CD4-positive, alpha-beta T cell treated with Interleukin-17A for 1 hour (primary cell): ENCODE results near the gene MSH5.

Experiments used
- DNase-seq: peaks from one replicate; pipeline ENCODE4 v3.0.0-alpha.2; 2020

The MSH5 gene

DNA sequence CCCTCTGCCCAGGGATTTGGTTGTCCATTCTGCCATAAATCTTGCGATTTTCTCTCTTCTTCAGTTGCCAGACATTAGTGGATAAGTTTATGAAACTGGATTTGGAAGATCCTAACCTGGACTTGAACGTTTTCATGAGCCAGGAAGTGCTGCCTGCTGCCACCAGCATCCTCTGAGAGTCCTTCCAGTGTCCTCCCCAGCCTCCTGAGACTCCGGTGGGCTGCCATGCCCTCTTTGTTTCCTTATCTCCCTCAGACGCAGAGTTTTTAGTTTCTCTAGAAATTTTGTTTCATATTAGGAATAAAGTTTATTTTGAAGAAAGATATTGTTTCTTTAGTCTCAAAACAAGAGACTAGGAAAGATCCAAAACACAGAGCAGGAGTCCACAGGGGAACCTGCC is 22.6 kb downstream of the MSH5 start, which contains the start of gene SAPCD1:
Gene SAPCD1 (plus strand): TSS at position 301 of the 400 bp plus-strand sequence. CDS start 399 bp downstream, outside the sequence.
- no peak for DNase-seq

DNA sequence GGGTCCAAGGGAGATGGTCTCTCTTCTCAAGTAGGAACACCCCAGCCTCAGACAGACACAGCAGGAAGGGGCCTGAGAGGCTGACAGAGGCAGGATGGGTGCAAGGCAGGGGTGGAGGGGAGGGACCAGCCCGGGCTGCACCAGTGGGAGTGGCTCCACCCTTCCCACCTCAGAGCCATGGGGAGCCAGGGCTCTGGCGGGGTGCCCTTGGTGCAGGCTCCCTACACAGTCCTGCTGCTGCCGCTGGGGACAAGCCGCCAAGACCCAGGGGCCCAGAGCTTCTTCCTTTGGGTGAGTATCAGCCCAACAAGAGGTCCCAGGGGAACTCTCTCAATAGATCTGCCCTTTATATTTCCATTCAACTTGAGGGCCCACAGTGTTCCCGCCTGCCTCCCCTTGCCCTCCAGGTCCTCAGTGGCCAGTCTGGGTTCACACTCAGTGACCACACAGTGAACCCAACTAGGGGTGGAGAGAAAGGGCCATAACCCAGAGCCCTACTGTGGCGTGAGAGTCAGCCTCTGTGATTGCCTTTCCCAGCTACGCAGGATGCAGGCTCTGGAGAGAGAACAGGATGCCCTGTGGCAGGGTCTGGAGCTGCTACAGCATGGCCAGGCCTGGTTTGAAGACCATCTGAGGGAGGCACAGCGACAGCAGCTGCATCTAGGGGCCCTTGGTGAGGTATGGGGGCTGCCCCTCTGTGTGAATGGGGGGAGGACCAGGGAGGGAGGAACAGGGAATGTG is 23.2 kb downstream of the MSH5 start:
- no peak for DNase-seq

DNA sequence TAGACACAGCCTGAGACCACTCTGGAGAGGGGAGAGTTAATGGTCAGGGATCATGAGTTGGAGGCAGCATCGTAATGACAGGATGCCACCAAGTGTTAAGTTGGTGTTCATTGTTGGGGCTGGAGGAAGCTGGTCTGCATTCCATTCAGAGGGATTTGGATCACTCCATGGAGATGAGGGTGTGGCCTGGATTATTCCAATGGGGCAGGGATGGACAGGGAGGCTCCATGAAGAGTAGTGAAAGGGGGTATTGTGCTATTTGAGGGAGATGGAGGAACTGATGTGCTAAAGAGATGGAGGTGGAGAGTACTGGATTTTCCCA is 23.8 kb downstream of the MSH5 start:
- DNase-seq = no peak

DNA sequence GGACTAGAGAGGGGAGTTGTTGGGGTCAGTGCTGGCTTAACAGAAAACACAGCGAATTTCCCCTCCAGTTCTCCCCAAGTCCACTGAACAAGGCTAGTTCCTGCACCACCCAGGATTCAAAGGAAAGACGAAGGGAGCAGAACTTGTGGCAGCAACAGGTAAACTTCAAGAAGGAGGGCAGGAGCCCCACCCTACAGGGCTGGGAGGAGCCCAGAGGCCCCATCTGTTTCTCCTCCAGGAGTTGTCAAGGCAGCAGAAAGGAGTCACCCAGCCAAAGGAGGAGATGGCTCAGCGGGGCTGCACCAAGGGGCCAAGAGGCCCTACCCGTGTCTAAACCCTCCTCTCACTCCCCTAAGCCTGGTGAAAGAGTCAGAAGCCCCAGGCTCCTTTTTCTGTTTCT is 24.4 kb downstream of the MSH5 start:
- no peak for DNase-seq

DNA sequence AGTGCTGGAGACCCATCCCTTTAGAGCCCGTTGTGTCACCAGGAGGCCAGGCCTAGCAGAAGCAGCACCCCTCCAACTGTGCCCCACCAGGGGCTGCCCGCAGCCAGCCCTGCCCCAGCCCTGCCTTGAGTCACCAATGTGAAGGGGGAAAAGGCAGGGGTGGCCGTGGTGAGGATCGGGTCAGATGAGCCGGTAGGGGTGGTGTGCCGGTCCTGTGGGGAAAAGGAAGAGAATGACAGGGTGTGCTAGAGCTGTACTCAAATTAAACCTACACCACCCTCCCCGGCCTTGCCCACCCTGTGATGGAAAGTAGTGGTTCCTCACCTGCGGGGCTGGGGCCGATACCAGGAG is 25.7 kb downstream of the MSH5 start:
- DNase-seq = no peak

DNA sequence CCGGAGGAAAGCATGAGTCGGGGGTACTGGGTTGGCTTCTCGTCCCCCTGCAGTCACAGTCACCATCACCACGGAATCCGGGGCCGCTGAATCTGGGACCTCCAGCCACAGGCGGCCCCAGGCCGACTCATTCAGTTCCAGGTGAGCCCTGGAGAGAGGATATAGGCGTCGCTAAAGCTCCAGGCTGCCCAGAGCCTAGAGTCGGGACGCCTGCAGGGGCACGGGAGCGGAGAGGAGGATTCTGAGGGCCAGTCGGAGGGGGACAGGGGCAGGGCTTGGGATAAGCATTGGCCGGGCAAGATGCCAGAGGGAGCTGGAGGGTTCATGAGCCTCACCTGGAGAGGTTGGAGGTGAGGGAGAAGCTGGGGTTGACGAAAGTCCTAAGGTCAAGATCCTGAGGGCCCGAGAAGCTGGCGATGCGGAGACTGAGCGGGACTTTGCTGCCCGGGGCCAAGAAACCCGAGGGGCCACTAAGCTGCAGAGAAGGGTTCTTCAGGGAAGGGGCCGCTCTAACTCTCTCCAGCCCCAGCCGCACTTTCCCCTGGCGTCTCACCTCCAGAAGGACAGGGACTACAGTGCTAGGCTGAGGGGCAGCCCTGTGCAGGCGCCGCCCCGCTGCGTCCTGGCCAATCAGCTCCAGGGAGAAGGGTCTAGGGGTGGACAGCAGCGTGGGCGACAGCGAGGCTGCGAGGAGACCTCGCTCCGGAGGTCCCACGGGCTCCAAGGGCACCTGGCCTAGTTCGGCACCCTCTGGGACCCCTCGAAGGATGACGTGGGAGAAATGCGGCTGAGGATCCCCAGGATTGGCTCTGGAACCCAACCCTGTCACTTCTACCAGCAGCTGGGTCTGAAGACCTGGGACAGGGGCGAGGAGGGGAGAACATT is 26.3 kb downstream of the MSH5 start:
- DNase-seq = no peak

DNA sequence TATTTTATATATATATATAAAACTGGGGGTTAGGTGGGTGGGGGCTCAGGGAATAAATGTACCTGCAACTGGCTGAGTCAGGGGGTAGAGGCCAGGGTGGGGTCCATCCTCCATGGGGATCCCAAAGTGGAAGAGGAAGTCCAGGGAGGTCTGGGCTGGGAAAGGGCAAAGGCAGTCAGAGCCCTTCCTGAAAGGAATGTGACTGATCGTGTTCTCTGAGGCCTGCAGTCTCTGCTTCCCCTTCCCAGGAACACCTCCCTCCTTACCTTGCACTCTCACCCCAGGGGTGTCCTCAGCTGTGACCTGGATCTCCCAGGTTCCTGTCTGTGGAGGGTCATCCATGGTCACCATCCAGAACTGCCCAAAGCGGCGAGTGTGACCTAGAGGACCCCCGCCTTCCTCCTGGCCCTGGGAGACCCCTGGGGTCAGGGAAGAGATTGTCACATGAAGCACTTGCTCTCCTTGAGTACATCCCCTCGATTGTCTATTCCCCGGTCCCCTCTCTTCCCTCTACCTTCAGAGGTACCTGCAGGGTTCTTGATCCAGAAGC is 27.4 kb downstream of the MSH5 start:
- no peak for DNase-seq

DNA sequence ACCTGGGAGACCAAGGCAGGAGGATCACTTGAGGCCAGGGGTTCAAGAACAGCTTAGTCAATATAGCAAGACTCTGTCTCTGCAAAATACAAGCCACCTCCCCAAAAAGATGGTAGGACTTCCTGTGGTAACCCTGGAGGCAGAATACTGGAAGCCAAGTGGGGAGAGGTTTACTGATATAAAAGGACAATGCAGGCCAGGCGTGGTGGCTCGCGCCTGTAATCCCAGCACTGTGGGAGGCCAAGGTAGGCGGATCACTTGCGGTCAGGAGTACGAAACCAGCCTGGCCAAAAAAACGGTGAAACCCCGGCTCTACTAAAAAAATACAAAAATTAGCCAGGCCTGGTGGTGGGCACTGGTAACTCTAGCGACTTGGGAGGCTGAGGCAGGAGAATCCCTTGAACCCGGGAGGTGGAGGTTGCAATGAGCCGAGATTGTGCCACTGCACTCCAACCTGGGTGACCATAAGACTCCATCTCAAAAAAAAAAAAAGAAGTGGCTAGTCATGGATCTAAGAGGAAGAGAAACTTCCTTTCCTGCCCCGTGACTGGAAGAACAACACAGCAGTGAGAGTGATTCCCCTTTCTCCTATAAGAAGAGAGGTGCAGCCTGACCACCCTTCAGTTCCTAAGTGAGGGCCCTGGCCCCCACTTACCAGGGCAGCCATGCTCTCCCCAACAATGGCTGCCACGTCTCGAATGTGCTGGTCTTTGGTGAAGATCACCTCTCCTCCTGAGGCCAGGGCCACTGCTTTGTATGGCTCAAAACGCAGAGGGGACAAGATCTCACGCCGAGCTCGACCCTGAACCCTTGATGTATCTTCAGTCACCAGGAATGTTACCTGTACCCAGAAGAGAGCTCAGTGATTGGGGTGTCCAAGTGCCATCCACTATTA is 28.8 kb downstream of the MSH5 start:
- DNase-seq = no peak

DNA sequence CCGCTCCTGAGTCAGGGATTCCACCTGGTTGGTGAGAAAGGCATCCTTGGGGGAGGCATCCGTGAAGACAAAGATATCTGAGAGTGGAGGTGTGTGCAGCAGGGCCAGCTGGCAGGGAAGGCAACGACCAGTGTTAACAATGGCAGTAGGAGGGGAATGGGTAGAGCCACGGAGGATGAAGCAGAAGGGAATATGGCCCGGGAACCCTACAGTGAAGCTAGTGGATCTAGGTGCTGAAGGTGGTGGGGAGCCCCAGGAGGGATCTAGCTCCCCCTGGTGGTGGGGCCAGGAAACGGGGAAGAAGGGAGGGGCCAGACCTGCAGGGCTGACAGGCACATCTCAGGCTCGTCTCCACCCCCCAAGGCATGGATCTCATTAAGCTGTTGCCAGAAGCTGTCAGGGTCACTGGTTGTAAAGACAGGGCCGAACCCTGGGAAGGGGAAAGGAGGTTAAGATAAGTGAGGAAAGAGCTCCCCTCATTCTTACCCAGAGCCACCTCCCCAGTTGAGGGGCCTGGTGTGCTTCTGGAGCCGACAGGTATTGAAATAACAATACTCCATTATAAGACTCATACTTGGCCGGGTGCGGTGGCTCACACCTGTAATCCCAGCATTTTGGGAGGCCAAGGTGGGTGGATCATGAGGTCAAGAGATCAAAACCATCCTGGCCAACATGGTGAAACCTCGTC is 30.0 kb downstream of the MSH5 start:
- DNase-seq = peak; percentile 88

DNA sequence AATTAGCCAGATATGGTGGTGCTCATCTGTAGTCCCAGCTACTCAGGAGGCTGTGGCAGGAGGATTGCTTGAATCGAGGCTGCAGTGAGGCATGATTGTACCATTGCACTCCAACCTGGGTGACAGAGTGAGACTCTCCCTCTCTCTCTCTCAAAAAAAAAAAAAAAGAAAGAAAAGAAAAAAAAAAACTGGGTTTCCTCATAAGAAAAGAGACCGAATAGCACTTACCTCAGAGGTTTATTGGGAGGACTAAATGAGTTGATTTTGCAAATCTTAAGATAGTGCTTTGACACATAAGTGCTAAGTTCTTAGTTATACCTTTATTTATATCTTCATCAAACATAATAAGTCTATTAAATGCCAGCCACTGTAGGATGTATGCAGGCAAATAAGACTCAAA is 31.1 kb downstream of the MSH5 start:
- no peak for DNase-seq

DNA sequence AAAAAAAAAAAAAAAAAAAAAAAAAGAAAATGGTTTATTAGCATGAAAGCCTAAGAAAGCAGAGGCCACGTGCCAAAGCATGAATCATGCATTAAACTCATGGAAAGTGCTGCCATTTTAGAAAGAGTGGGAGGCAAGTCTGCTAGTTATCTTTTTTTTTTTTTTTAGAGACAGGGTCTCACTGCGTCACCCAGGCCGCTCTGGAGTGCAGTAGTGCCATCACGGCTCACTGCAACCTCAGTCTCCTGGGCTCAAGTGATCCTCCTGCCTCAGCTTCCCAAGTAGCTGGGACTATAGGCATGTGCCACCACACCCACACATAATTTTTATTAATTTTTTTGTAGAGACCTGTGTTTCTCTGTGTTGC is 32.2 kb downstream of the MSH5 start:
- DNase-seq = no peak

DNA sequence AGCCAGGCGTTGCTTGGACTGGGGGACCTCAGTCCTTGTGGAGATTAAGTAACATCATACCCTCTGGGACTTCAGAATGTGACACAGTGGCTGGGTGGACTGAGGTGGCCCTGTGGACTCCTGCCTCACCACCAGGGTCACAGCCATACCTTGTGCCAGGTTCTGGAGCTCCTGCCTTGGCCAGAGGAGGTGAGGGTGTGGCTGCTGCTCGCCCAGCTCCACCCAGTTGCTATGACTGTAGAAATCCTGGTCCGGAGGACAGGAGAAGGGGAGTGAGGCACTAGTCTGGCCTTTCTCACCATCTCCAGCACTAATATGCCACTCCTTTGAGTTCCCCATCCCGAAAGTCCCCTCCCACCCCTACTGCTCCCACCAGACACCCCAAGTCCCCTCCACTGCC is 35.4 kb downstream of the MSH5 start:
- no peak for DNase-seq

DNA sequence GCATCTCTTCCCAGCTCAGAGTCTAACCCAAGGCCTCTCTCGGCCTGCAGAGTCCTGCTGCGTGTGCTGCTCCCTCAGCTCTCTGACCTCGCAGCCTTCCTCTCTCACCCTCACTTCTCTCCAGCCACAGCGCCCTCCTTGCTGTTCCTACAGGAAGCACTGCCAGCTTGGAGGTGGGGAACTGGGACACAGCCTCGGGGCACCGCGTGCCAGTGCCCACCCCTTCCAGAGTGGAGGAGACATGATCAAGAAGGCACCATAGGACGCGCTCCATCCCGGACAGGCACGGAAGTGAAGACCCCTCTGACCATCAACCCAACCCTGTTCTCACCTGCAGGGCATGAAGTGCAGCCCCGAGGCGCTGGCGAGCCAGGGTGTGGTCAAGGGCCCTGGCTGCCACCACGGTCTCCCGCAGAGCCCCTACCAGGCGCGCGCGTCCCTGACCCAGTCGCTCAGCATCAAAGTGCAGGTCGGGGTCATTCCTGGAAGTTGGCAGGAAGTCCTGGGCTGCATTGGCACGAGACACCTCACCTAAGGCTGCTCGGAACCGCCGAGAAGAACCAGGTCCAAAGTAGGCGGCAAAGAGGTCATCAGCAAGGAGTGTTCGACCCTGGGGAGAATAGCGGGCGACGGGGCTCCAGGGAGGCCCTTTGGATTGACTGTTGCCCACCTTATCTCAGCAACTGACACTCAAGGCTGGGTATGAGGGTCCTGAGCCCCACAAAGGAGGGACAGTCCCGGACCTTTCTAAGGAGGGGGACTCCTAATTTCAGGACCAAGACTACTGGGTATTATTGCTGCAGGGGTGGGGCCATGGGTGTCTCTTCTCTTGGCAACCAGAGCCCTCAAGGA is 36.1 kb downstream of the MSH5 start:
- no peak for DNase-seq

DNA sequence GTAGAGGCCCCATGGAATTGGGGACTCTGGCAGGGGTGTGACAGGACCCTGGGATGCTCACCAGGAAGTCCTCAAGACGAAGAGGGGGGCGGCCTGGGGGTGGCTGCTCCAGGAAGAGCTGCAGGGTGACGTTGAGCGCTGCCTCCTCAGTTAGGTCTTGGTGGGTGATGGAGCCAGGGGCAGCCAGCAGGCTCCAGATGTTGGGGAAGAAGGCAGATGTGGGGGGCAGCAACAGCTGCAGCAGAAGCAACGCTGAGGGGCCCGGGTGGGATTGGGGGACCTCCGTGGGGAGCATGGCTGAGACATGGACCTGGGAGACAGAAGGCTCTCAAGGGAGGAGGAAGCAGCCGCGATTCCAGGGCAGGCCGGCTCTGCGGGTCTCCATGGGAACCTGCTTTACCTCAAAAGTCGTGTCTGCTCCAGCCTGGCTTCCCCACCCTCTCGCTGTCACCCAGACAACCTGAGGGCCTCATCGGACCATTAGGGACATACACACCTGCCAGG is 36.7 kb downstream of the MSH5 start:
- DNase-seq = no peak

DNA sequence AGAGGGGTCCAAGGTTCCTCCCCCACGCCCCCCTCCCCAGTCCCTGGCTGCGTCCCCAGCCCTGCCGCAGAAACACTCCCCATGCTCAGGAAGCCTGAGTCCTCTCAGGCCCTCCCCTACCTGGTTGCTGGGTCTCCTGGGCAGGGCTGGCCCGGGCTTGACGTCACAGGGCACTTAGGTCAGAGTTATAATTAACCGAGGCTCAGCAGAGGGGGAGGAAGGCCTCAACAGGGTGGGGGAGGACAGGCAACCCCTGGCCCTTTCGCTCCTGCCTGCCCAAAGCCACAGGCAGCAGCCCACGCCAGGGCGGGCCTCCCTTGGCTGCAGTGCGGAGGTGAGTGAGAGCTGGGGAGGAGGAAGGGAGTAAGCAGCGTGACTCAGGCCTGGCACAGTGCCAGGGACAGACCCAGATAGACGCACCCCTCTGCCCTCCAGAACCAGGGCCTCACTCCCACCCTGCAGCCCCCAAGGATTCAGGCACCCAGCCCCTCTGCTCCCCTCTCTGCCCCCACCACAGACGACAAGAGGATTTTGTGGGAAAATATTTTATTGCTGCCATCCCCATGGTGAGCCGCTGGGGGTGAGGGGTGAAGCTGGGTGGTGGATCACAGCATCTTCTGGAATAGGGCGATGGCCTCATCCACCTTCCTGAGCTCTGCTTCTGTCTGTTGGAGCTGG is 37.3 kb downstream of the MSH5 start, which contains the start of gene VWA7:
Gene VWA7 (minus strand): TSS at position 340 of the 678 bp plus-strand sequence. CDS start 549 bp downstream, outside the sequence.
- peak; percentile 83 for DNase-seq

DNA sequence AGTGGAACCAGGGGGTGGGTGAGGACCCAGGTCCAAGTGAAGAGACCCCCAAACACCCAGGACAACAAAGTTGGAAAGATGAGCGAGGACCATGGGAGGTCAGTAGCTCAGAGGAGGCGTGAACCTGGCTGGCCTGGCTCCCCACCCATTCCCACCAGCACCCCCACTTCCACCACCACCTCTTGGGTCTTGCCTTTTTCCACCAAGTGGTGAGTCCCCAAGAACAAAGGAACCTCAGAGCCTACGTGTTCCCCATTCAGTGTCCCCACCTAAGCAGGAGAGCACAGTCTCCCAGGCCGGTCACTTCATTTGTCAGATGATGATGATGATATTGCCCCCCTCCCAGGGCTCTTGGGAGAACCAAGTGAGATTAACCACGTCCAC is 37.9 kb downstream of the MSH5 start:
- DNase-seq = no peak

DNA sequence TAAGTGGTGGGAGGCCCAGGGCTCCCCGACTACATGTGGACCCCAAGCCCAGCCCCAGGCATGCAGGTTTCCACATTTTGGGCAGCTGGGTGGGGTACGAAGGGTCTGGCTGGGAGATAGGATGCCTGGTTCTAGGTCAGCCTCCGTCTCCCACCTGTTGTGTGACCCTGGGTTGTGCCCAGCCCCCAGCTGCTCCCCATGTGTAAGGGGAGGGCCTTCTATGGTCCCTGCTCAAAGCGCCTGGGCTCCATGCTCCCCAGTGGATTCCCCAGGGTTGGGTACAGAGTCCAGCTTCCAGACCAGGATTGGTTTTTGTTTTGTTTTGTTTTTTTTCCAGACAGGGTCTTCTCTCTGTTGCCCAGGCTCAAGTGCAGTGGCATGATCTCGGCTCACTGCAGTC is 38.4 kb downstream of the MSH5 start:
- no peak for DNase-seq

DNA sequence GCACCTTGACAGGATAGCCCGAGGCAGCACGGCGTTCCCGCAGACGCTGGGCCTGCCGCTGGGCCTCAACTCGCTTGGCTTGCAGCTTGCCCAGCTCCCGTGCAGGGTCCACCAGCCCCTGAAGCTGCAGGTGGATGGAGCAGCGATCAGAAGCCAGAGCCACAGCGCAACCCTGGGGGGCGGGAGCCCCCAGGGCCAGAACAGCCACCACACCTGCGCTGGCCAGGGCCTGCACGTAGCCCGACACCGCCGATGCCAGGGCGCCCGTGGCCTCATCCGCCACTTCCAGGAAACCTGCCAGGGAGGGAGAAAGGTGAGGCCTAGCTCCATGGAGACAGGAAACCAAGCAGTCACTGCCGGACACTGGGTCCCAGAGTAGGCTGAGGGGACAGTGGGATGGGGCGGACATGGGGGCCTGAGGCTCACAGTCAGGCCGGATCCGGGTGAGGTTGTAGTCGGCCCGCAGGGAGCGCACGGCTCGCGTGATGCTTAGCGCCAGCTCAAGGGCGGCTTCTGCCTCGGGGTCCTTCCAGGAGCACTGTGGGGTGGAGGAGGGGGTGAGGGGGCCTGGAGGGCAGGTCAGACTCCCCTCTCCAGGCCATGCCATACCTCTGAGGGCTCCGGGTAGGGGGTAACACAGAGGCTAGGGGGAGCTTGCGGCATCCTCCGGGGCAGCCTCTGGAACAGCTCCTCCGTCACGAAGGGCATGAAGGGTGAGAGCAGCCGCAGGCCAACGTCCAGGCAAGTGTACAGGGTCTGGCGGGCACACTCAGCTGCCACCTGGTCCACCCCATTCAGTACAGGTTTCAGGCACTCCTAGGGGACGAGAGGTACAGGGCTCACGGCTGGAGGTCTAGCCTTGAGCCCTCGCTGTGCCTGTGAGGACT is 39.4 kb downstream of the MSH5 start:
- DNase-seq = no peak

DNA sequence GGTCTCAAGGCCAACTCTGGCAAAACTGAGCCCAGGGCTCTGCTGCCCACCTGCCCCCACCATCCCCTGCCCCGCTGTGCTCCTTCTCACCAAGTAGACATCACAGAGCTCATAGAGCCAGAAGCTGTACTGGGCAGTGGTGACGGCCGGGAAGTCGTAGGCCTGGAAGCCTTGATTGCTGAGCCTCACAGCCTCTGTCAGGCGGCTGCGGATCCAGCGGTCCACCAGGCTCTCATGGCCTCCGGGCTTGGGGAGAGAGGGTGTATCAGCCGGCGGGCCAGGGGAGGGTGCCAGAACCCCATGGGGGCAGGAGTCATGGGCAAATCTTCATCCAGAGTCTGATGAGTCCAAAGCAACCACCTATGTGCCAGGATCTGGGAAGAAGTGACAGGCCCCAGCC is 40.1 kb downstream of the MSH5 start:
- DNase-seq = no peak
